GM21515 (cell line): Measurements from ENCODE around the gene GMPPB.

Experiments
- ATAC-seq: cut with Tn5 transposase; IDR thresholded peaks from one replicate; pipeline ENCODE4 v1.9.1; 2021; ENCODE audit not compliant: unreplicated experiment

The GMPPB gene

DNA sequence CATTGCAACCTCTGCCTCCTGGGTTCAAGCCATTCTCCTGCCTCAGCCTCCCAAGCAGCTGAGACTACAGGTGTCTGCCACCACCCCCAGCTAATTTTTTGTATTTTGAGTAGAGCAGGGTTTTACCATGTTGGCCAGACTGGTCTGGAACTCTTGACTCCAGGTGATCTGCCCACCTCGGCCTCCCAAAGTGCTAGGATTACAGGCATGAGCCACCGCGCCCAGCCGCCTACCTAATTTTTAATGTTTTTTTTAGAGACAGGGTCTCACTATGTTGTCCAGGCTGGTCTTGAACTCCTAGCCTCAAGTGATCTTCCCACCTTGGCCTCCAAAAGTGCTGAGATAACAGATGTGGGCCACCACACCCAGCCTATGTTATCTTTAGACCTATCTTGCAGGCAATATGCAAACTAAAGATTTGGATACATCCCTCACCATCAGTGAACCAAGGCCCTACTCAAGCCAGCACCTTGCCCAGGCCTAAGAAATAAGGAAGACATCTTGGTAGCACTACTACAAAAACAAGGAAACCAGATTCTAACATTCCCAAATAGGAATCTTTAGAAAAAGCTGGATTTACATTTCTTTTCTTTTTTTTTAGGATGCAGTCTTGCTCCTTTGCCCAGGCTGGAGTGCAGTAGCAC lies 6.3 kb upstream of the GMPPB start:
- ATAC-seq: no peak

DNA sequence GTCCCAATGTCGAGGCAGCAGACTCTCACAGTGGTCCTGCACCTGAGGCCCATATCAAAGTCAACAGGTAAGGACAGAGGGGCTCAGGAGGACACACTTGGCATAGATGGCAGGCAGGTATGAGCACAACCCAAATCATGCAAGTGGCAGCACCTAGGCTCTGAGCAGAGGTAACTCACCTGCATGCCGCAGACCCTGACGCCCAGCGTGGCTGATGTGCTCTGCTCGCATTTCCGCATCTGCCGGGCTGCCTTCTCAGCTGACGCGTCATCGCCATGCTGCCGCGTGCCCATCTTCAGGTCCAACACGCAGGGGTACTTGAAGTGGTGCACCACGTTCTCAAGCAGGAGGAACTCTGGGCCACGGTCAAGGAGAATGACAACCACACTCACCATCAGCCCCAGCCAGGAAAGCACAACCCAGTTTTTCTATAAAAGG lies 4.2 kb upstream of the GMPPB start:
- ATAC-seq: no peak

DNA sequence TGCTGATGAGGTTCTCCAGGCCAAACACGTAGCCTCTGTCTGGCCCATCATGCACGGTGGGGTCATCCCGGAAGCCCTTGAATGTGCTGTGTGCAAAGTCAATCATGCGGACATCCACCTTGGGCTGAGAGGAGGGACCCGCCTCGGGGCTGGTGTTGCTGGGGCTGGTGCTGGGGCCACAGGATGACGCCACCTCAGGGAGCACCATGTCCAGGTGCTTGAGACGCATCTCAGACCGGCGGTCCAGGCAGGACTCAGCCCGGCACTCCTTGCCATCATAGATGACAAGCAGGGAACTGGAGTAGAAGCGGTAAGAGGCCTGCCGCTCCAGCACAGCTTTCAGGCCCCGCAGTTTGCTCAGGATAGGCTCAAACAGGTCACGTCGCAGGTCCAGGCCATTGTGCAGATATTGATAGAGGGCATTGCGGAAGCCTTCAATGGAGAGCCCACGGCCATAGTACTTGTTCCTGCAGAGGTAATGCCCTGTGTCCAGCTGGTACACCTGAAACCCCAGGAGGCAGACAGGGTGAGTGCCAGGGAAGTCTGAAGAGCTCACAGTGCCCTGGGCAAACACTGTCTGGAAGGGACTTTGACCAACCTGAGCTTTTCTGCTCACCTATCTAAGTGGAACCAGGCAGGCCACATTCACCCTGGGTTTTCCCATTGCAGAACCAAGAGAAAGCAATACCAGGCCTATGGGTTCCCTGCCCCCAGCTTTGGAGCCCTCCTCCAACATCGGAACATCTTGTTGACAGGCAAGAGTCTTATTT lies 3.6 kb upstream of the GMPPB start:
- no peak for ATAC-seq

DNA sequence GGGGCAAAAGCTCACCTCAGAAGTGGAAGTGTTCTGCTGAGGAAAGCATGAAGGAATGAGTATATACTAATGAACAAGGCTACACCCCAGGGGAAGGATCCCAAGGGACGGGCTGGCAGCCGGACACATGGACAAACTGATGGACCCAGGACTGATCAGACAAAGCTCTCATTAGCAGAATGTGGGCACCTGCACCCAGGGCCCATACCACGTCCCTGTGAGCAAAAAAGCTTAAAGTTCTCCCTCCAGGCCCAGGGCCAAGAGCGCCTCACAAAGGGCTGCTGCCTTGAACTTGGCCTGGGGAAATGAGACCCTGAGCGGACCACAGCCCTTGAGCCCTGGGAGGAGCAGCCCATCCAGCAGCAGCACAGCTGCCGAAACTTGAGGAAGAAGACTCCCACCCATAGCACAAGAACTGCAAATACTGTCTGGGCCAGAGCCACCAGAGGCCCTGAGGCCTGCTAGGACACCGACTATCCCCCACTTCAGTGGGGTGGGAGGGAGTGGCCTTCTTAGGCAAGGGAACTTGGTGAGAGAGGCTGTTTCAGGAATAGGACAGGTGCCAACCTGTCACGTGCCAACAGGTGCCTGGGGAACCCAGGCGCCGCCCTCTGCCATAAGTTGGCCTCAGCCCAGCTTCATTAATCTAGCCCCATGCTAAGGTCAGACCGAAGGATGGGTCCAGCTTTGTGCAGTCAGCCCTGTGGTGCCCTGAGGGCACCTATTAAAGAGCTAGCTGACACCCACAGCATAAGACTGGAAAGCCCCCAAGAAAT lies 2.3 kb upstream of the GMPPB start:
- ATAC-seq: no peak

- ATAC-seq: no peak
Observed at GRCh38 chr3:49724586-49724985, 835 bp upstream of the GMPPB start.

GRCh38 chr3:49723296-49723627 lies 489 bp downstream of the GMPPB start:
- no peak for ATAC-seq

GRCh38 chr3:49722896-49723295 lies 855 bp downstream of the GMPPB start:
- no peak for ATAC-seq

DNA sequence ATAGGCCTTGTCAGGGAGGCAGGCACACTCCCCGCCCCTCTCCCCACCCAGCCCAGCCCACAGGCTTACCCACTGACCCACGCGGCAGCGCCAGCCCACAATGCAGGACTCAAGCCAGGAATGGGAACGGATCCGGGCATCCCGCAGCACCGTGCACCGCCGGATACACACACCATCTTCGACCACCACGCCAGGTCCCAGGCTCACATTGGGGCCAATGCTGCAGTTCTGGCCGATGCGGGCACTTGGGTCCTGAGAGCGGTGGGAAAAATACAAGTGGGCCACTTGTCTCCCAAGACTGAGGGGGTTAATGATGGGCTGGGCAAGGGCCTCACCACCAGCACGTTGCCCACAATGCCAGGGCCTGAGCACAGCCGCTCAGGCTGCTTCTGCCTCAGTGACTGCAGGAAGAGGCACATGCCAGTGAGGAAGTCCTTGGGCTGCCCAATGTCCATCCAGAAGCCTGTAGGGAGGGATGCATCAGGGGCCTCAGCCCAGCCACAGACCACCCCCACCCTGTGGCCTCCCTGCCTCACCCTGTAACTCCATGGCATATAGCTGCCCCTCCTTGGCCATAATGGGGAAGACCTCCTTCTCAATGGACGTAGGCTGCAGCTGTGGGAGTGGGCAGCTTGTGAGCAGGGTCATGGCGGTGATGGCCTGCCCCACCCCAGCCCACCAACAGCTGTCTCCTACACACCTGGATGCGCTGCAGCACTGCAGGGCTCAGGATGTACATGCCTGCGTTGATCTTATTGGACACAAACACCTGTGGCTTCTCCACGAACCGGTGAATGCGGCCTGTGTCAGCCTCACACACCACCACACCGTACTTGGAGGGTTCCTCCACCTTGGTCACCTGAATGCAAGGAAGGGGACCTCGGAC lies 1.6 kb downstream of the GMPPB start:
- ATAC-seq: no peak

DNA sequence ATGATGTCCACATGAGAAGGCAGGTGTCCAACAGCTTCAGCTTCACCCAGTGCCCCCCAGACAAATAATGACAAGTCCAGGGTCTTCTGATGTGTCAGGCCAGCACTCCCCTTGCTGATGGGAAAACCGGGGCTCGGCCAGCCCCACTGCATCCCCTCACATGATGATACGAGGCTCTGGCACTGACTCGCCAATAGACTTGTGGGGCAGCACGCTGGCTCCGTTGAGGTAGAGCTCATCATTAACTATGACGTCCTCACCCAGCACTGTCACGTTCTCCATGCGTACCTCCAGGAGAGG lies 2.2 kb downstream of the GMPPB start:
- ATAC-seq: no peak

DNA sequence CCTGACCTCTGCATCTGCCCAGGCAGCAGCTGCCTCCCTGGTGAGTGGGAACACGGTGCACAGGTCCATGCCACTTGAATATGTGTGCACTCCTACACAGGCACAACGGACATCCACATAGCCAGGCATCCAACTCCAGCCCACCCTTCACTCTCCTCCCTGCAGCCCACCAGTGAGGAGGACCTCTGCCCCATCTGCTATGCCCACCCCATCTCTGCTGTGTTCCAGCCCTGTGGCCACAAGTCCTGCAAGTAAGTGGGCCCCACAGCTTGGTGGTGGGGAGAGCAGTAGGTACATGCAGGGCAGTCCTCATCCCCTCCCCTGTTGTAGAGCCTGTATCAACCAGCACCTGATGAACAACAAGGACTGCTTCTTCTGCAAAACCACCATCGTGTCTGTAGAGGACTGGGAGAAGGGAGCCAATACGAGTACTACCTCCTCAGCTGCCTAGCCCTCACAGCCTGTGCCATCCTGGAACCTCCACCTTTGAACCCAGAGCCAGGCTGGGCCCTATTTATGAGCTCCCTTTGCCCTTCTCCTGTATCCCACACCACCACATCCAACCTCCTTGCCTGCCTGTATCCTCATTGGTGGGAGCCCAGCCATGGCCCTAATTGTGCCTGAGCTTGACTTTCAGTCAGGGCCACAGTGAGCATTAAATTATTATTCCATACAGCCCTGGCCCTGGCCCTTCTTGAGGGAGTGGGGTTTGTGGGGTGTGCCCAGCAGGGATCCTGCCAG lies 2.7 kb downstream of the GMPPB start:
- no peak for ATAC-seq

GRCh38 chr3:49719214-49719884 lies 4.4 kb downstream of the GMPPB start, which contains the start of gene AMIGO3:
TSS of gene AMIGO3 (minus strand) at chr3:49719684. CDS start at chr3:49719465, 219 bp downstream.
- ATAC-seq: peak; percentile 40

DNA sequence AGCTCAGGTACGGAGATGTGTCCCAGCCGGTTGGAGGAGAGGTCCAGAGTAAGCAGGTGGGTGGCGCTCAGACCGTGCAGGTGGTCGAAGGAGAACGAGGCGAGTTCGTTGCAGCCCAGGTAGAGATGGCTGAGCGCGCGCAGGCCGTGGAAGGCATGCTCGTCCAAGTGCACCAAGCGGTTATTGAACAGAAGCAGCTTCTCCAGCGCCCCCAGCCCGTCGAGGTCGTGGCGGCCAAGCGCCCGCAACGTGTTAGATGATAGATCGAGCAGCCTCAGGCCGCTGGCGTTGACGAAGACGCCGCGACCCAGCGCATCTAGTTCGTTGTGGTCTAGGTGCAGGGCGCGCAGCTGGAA lies 4.9 kb downstream of the GMPPB start:
- no peak for ATAC-seq

GRCh38 chr3:49717959-49718857 lies 5.5 kb downstream of the GMPPB start:
- no peak for ATAC-seq

- ATAC-seq: no peak
Observed at GRCh38 chr3:49717211-49717958, 6.4 kb downstream of the GMPPB start.

DNA sequence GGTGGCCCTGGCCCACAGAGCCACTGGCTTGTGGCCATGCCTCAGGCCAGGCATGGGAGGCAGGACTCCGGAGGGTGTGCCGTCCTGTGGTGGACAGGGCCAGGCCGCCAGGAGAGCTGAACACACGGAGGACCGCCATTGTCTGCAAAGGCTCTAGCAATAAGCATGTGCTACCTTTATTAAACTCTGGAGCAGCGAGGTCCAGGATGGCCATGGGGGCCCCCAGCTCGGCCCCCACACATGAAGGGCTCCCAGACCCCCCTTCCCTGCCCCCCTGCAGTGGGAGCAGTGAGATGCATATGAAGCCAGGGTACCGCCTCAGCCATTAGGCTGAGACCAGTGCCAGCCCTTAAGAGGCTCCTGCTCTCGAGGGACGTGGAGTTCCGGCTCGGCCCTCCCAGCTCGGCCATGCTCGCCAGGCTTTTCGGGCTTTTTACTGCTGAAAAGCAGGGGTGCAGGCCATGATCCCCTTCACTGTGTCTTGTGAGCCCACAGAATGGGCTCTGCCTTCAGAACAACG lies 7.0 kb downstream of the GMPPB start:
- no peak for ATAC-seq

- no peak for ATAC-seq
Observed at GRCh38 chr3:49716169-49716568, 7.6 kb downstream of the GMPPB start.

DNA sequence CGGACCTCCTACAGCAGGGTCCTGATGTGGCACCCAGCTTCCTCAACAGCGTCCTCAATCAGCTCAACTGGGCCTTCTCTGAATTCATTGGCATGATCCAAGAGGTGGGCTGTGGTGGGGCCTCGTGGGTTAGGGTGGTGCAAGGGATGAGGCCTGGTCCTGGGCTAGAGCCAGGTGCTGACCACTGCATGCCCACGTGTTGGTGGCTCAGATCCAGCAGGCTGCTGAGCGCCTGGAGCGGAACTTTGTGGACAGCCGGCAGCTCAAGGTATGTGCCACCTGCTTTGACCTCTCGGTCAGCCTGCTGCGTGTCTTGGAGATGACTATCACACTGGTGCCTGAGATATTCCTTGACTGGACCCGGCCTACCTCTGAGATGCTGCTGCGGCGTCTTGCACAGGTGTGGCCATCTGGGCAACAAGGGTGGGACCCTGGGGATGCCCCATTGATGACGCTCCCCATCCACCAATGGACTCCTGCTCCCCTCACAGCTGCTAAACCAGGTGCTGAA lies 8.1 kb downstream of the GMPPB start:
- no peak for ATAC-seq
